CD4-positive, alpha-beta T cell (primary cell): Measurements from ENCODE around the gene TEDC2. TPM values are rescaled to one million over a fixed set of nuclear protein-coding genes. Genes with fewer than 3 reads are reported as not detected.

Experiments used
- ATAC-seq: fragments of 200-7000 bp; cut with Tn5 transposase; one replicate; pipeline ENCODE4 v1.10.0; 2022; ENCODE audit warnings: mild to moderate bottlenecking; ENCODE audit not compliant: poor library complexity
- CTCF ChIA-PET: fragments of 350-600 bp; sonication (Branson Sonifier 250); formaldehyde crosslinking; loops from one replicate; lab custom pipeline; 2021; ENCODE audit warnings: antibody characterized with exemption, inconsistent platforms; lab: Charles Lee
- POLR2A ChIA-PET: fragments of 350-600 bp; sonication (Branson Sonifier 250); formaldehyde crosslinking; loops from one replicate; lab custom pipeline; 2021; ENCODE audit warnings: antibody characterized with exemption, inconsistent platforms; lab: Charles Lee
- DNase-seq, 14 experiments: peaks; one replicate each; pipeline ENCODE4 v3.0.0-alpha.2; 2013 to 2020; ENCODE audit warnings: mixed read lengths in 2 of 14
- H3K27ac ChIP-seq, 2 donors: one replicate each; pipeline versions ENCODE4 v1.5.1 to v1.7.0; 2013; ENCODE audit warnings: low read length in 2 of 2, low read depth in 1 of 2, mild to moderate bottlenecking in 1 of 2
- H3K27me3 ChIP-seq, 2 experiments: 1 replicate in 1 of 2; 2 replicates in 1 of 2; pipeline versions ENCODE4 v1.6.1 to v1.7.0; 2013; ENCODE audit warnings: low read length in 2 of 2, control low read depth in 1 of 2, mild to moderate bottlenecking in 1 of 2, moderate library complexity in 1 of 2; ENCODE audit not compliant: insufficient read depth in 2 of 2, control insufficient read depth in 1 of 2
- H3K36me3 ChIP-seq: one replicate; pipeline ENCODE4 v1.6.1; 2013; ENCODE audit warnings: low read length, control low read depth; ENCODE audit not compliant: insufficient read depth
- H3K4me1 ChIP-seq: one replicate; pipeline ENCODE4 v1.6.1; 2013; ENCODE audit warnings: low read length, control low read depth; ENCODE audit not compliant: insufficient read depth
- H3K4me3 ChIP-seq: one replicate; pipeline ENCODE4 v1.5.1; 2013; ENCODE audit warnings: mild to moderate bottlenecking, low read length, moderate library complexity
- H3K9me3 ChIP-seq, 2 experiments: 1 replicate in 1 of 2; 2 replicates in 1 of 2; pipeline versions ENCODE4 v1.6.1 to v1.7.0; 2013; ENCODE audit warnings: low read length in 2 of 2, mild to moderate bottlenecking in 2 of 2, control low read depth in 1 of 2, moderate library complexity in 1 of 2; ENCODE audit not compliant: control insufficient read depth in 1 of 2, insufficient read depth in 1 of 2
- H3K27ac Mint-ChIP-seq: one replicate; pipeline ENCODE4 v1.8.0; 2020; ENCODE audit warnings: mixed read lengths
- H3K27me3 Mint-ChIP-seq: one replicate; pipeline ENCODE4 v1.8.0; 2021; ENCODE audit warnings: mixed read lengths
- H3K36me3 Mint-ChIP-seq: one replicate; pipeline ENCODE4 v1.8.0; 2021; ENCODE audit warnings: low read depth, mixed read lengths
- H3K4me1 Mint-ChIP-seq: one replicate; pipeline ENCODE4 v1.8.0; 2021; ENCODE audit warnings: low read depth, mixed read lengths
- H3K4me3 Mint-ChIP-seq: one replicate; pipeline ENCODE4 v1.8.0; 2020; ENCODE audit warnings: mild to moderate bottlenecking, mixed read lengths
- H3K9me3 Mint-ChIP-seq: one replicate; pipeline ENCODE4 v1.8.0; 2020; ENCODE audit warnings: mixed read lengths
- CTCF ChIP-seq: fragments of 200-600 bp; IDR thresholded peaks from one replicate; pipeline ENCODE4 v1.8.0; 2022; ENCODE audit warnings: antibody characterized with exemption, mild to moderate bottlenecking
- intact Hi-C, 2 experiments: fragments of 100-400 bp; cut with DNase I in 1 of 2; cut with micrococcal nuclease in 1 of 2; formaldehyde crosslinking; loops; one replicate each; pipeline versions ENCODE4 v1.15.1 to v1.9.0; 2023 to 2025; cut with DNase I, micrococcal nuclease
- total RNA-seq, 174 experiments: library from RNA in 2 of 174; stranded (reverse) in 2 of 174; gene quantifications; one replicate each; pipeline ENCODE4 v1.2.3 and lab custom pipeline; 2021 to 2026

TEDC2 gene
- total RNA-seq, 2 experiments from 2014 or later = 0.17 to 0.27 TPM

GRCh38 chr16:2483939-2484897 is 24.3 kb downstream of the TEDC2 start:
- Histone ChIP-seq H3K36me3 (no peaks in the 10 kb centered on the region), H3K9me3 (no peaks in the 10 kb centered on the region), H3K4me3 (no peak overlapping the region), H3K27ac (no peak overlapping the region), H3K27me3 (no peaks in the 10 kb centered on the region), H3K4me1 (peaks cover 17% of the 10 kb centered on the region)
- no peaks in the 10 kb centered on the region for H3K9me3 Mint-ChIP-seq
- no peaks in the 10 kb centered on the region for H3K27me3 Mint-ChIP-seq
- H3K36me3 Mint-ChIP-seq = no peaks in the 10 kb centered on the region
- H3K4me3 Mint-ChIP-seq = no peak overlapping the region
- POLR2A ChIA-PET = no interaction called here
- DNase-seq = peak in 1 of 14 experiments; percentile 6
- no peak for ATAC-seq
- CTCF ChIA-PET = no interaction called here
- H3K27ac Mint-ChIP-seq = no peak overlapping the region
- TF ChIP-seq CTCF = no peak
- intact Hi-C loops = no loop called here
- H3K4me1 Mint-ChIP-seq = peaks cover 12% of the 10 kb centered on the region

GRCh38 chr16:2484898-2485508 is 25.1 kb downstream of the TEDC2 start:
- H3K27me3 Mint-ChIP-seq = no peaks in the 10 kb centered on the region
- no peak overlapping the region for H3K4me3 ChIP-seq
- H3K27ac ChIP-seq = no peak overlapping the region
- ChIA-PET CTCF (no interaction called here), POLR2A (no interaction called here)
- no peaks in the 10 kb centered on the region for H3K9me3 Mint-ChIP-seq
- no peaks in the 10 kb centered on the region for H3K27me3 ChIP-seq
- TF ChIP-seq CTCF = no peak
- peaks cover 17% of the 10 kb centered on the region for H3K4me1 ChIP-seq
- H3K27ac Mint-ChIP-seq = no peak overlapping the region
- H3K9me3 ChIP-seq = no peaks in the 10 kb centered on the region
- no peak overlapping the region for H3K4me3 Mint-ChIP-seq
- no peaks in the 10 kb centered on the region for H3K36me3 Mint-ChIP-seq
- intact Hi-C loops = loop anchor here (5.0 kb wide), 4 partner anchors 53 to 458 kb away; partner anchors contain the start of genes CASKIN1 (in 1 of the 2), CCNF (in 1 of the 2) and NHERF2 (in 1 of the 2)
- ATAC-seq = no peak
- no peaks in the 10 kb centered on the region for H3K36me3 ChIP-seq
- no peak for DNase-seq
- peaks cover 12% of the 10 kb centered on the region for H3K4me1 Mint-ChIP-seq

GRCh38 chr16:2485811-2486507 is 26.1 kb downstream of the TEDC2 start:
- POLR2A ChIA-PET = interaction anchor here (1.0 to 1.1 kb wide), 2 partner anchors 51 to 216 kb away, joined by 3 read pairs; partner anchors contain the start of gene PDPK1

More at GRCh38 chr16:2485811-2486507, 26.1 kb downstream of the TEDC2 start:
- intact Hi-C loops = loop anchor here (5.0 kb wide), 4 partner anchors 54 to 459 kb away; partner anchors contain the start of genes CASKIN1 (in 1 of the 2), CCNF (in 1 of the 2) and NHERF2 (in 1 of the 2)
- H3K27ac ChIP-seq = no peak overlapping the region
- Mint-ChIP-seq H3K27me3 (no peaks in the 10 kb centered on the region), H3K4me3 (no peak overlapping the region), H3K27ac (no peak overlapping the region), H3K4me1 (peaks cover 12% of the 10 kb centered on the region), H3K36me3 (no peaks in the 10 kb centered on the region), H3K9me3 (no peaks in the 10 kb centered on the region)
- ATAC-seq (no peak), DNase-seq (peak in 1 of 14 experiments; percentile 23)
- peaks cover 17% of the 10 kb centered on the region for H3K4me1 ChIP-seq
- H3K27me3 ChIP-seq = no peaks in the 10 kb centered on the region
- CTCF ChIA-PET = interaction anchor here (1.2 to 1.7 kb wide), 2 partner anchors 15 to 146 kb away, joined by 4 to 7 read pairs; partner anchors contain the start of gene ABCA3
- H3K9me3 ChIP-seq = no peaks in the 10 kb centered on the region
- no peaks in the 10 kb centered on the region for H3K36me3 ChIP-seq
- no peak overlapping the region for H3K4me3 ChIP-seq
- TF ChIP-seq CTCF = no peak
